ENCODE results near the gene NR2E1. TPM values are rescaled to one million over a fixed set of nuclear protein-coding genes. Genes with fewer than 3 reads are reported as not detected.

The NR2E1 gene
- total RNA-seq, 2 donors from 2014 or later, result not detected

DNA sequence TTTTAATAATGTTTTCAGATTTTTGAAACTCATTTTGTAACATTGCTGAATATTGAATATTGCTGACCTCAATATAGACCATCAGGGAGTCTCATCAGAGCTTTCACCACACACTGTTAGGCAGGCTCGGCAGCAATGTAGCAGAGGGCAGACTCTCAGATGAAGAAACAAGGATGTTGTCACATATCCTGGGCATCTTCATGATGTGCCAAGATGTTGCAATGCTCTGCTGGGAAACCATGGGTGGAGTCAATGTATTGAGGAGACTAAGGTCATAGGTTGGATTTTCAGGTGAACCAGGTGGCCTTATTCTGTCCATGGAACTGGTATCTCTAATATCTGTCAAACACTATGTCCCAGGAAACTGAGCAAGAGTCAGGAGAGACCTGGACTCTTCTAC, 27.3 kb downstream of the NR2E1 start:
- Histone ChIP-seq H3K4me3 (no peak overlapping the region), H3K9me3 (no peaks in the 10 kb centered on the region), H3K27me3 (no peaks in the 10 kb centered on the region), H3K27ac (no peak overlapping the region), H3K4me1 (no peaks in the 10 kb centered on the region), H3K36me3 (replicated peaks in 1 of 2; ENCODE audit: insufficient read depth in 1 of 2, low read depth in 2 of 2) (no peaks in the 10 kb centered on the region)
- no peak for TF ChIP-seq POLR2A (IDR thresholded peaks at IDR 0.05)
- TF ChIP-seq CTCF (IDR thresholded peaks at IDR 0.05), result no peak
- WGBS, 2 donors, result 87 to 100% methylated on average over 1 of the region's 1 CpG
- intact Hi-C loops (cut with DNase I), result no loop called here
- ATAC-seq (no peak), DNase-seq (no peak)

GRCh38 chr6:108193835-108194234, 28.0 kb downstream of the NR2E1 start:
- 64 to 85% methylated on average over 1 of the region's 1 CpG for WGBS, 2 donors
- no peaks in the 10 kb centered on the region for H3K4me1 ChIP-seq

DNA sequence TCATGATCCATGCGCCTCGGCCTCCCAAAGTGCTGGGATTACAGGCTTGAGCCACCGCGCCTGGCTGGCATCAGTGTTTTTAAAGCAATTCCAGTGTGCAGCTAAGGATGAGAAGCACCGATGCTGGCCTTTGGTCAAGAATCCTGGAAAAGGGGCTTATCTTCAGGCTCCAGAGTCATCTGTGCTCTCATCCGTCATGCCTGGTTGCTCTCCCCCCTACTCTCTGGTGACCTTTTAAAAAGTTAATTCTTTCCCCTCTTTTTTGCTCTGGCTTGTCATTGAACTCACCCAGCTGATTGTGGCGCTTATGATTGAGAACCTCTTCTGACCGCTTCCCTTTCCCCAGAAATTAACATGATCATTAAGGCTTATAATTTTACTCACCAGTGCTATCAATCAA, 28.7 kb downstream of the NR2E1 start:
- Histone ChIP-seq H3K27me3 (no peaks in the 10 kb centered on the region), H3K9me3 (no peaks in the 10 kb centered on the region), H3K4me1 (no peaks in the 10 kb centered on the region), H3K36me3 (replicated peaks in 1 of 2; ENCODE audit: insufficient read depth in 1 of 2, low read depth in 2 of 2) (no peaks in the 10 kb centered on the region), H3K27ac (no peak overlapping the region), H3K4me3 (no peak overlapping the region)
- 86 to 90% methylated on average over 8 of the region's 8 CpGs for WGBS, 2 donors
- ATAC-seq, result no peak
- TF ChIP-seq CTCF (IDR thresholded peaks at IDR 0.05) (no peak), POLR2A (IDR thresholded peaks at IDR 0.05) (no peak)
- intact Hi-C loops (cut with DNase I), result no loop called here
- DNase-seq, result no peak

More at GRCh38 chr6:108193835-108194234, 28.0 kb downstream of the NR2E1 start:
- ATAC-seq (no peak), DNase-seq (no peak)
- no peak for TF ChIP-seq POLR2A (IDR thresholded peaks at IDR 0.05)
- TF ChIP-seq CTCF (IDR thresholded peaks at IDR 0.05), result no peak
- H3K4me3 ChIP-seq, result no peak overlapping the region
- H3K9me3 ChIP-seq, result no peaks in the 10 kb centered on the region
- no peaks in the 10 kb centered on the region for H3K27me3 ChIP-seq
- intact Hi-C loops (cut with DNase I), result no loop called here
- no peaks in the 10 kb centered on the region for H3K36me3 ChIP-seq (replicated peaks in 1 of 2; ENCODE audit: insufficient read depth in 1 of 2, low read depth in 2 of 2)
- H3K27ac ChIP-seq, result no peak overlapping the region

GRCh38 chr6:108195209-108195608, 29.4 kb downstream of the NR2E1 start:
- no peaks in the 10 kb centered on the region for H3K9me3 ChIP-seq
- no peak for ATAC-seq
- intact Hi-C loops (cut with DNase I), result no loop called here
- WGBS, 2 donors, result 85 to 87% methylated on average over 3 of the region's 3 CpGs
- H3K27me3 ChIP-seq, result no peaks in the 10 kb centered on the region
- no peak for TF ChIP-seq CTCF (IDR thresholded peaks at IDR 0.05)
- TF ChIP-seq POLR2A (IDR thresholded peaks at IDR 0.05), result no peak
- no peaks in the 10 kb centered on the region for H3K4me1 ChIP-seq
- H3K4me3 ChIP-seq, result no peak overlapping the region
- H3K27ac ChIP-seq, result no peak overlapping the region
- DNase-seq, result no peak
- no peaks in the 10 kb centered on the region for H3K36me3 ChIP-seq (replicated peaks in 1 of 2; ENCODE audit: insufficient read depth in 1 of 2, low read depth in 2 of 2)

GRCh38 chr6:108198761-108199498, 33.1 kb downstream of the NR2E1 start:
- H3K27me3 ChIP-seq, result no peaks in the 10 kb centered on the region
- H3K4me3 ChIP-seq, result no peak overlapping the region
- no peaks in the 10 kb centered on the region for H3K9me3 ChIP-seq
- no peak for DNase-seq
- intact Hi-C loops (cut with DNase I), result no loop called here
- no peaks in the 10 kb centered on the region for H3K36me3 ChIP-seq (replicated peaks in 1 of 2; ENCODE audit: insufficient read depth in 1 of 2, low read depth in 2 of 2)
- H3K27ac ChIP-seq, result no peak overlapping the region
- no peak for TF ChIP-seq CTCF (IDR thresholded peaks at IDR 0.05)
- TF ChIP-seq POLR2A (IDR thresholded peaks at IDR 0.05), result no peak
- no peak for ATAC-seq
- 79% methylated on average over 7 to 19 of the region's 19 CpGs for WGBS, 2 donors
- peaks cover 9% of the 10 kb centered on the region for H3K4me1 ChIP-seq
